ENCODE measurements around the gene FHIT.

FHIT gene

DNA sequence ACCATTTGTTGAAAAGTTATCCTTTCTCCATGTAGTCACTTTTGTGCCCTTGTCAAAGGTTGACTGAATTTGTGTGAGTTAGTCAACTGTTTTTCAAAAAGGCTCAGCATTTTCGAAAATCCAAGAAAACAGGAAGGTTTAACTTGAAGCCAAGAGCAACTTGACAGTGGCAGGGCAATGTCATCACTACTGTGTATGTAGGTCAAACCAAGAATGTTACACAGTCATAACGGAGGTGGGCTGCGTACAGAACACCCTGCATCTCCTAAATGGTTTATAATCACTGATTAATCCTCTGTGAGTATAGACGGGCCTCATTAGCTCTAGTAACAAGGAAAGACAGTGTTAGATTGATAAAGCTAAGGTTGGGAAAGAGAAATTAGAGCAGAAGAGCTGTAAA, 1064.9 kb downstream of the FHIT start:
- FAIRE-seq (no peak), DNase-seq (ENCODE audit: low spot score) (no peak)

- FAIRE-seq = no peak
- no peak for DNase-seq (ENCODE audit: low spot score)
Measured at GRCh38 chr3:60185161-60185560, 1066.1 kb downstream of the FHIT start.

- FAIRE-seq (no peak), DNase-seq (ENCODE audit: low spot score) (no peak)
Measured at GRCh38 chr3:60182697-60183096, 1068.6 kb downstream of the FHIT start.

DNA sequence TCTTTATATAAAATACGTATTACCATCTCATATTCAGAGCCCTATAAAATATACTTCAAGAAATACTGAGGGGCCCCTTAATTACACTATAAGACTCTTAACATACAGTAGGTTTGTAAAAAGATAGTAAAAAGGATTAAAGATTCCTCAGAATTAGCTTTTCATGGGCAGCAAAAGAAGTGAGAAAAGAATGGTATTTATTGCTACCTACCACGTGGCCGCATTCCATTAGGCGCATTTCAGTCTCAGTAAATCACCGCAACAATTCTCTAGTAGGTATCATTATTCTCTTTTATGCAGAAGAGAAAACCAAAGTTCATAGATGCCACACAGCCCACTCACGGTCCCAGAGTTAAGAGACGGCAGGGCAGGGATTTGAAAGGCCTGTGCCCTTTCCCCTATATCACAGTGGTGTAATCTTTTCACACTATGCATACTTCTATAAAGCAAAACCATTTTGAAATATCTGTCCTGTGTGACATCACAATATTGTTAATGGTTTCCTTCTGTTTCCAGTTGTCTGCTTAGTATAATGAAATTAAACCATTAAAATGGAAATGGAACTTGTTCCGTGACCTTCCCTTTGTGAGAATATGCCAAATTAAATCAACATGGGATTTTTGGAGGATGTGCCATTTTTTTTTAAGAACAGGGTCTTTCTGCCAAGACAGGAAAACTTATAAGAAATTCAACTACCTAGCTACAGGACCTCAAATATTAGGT, 1072.2 kb downstream of the FHIT start:
- FAIRE-seq = no peak

DNA sequence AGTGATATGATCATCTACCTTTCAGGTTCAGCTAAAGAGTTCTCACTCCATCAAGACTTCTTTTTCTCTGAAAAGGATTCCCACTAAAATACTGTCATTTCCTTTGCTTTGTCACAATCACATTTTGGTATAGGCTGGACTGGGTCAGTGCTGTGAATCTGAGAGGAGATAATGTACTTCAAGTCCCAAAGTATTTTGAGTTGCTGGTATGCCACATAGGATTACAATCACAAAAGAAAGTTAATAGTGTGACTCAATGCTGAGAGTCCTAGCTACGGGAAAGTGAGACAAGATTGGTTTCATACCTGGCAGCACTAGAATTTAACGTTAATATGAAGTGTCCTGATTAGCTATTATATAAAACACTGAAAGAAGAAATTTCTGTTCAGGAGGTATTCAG, 1073.5 kb downstream of the FHIT start:
- FAIRE-seq (no peak), DNase-seq (ENCODE audit: low spot score) (no peak)

More for the DNA sequence above, 1072.2 kb downstream of the FHIT start:
- DNase-seq (ENCODE audit: low spot score) = no peak

DNA sequence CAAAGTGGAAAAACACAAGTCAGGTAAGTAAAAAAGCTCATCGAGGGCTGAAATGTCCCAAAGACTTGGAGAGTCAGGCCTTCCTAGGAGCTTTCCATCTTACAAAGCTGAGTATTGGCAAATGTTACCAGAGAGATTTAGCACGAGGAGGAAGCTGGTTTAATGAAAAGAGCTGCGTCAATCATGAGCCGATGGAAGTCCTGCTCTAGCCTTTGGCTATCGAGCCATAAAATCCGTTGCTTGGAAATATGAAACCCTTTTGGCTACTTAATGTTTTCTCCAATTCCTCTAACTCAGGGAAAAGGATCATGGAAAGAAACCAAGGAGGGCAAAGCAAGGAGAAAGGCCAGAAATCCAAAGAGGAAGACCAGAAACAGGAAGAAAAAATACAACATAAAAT, 1074.6 kb downstream of the FHIT start:
- FAIRE-seq = no peak
- DNase-seq (ENCODE audit: low spot score) = no peak

GRCh38 chr3:60175680-60176079, 1075.6 kb downstream of the FHIT start:
- FAIRE-seq (no peak), DNase-seq (ENCODE audit: low spot score) (no peak)

DNA sequence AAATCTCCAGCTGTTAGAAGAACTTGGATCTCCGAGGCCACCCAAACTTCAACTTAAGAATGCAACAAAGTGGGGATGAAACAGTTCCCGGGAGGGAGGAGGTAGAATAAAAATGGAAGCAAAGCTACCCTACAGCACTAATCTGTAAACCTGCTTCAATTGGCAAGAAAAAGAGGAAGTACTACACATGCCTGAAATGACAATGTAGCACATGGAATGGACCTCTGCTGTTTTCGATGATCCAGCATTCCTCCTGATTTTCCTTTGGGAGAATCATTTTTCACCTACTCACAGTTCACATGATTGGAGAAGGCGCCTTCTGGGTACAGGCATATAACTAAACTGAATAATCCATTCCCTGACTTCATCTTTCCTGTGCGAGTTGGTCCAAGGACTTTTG, 1081.5 kb downstream of the FHIT start:
- FAIRE-seq = no peak
- no peak for DNase-seq (ENCODE audit: low spot score)

DNA sequence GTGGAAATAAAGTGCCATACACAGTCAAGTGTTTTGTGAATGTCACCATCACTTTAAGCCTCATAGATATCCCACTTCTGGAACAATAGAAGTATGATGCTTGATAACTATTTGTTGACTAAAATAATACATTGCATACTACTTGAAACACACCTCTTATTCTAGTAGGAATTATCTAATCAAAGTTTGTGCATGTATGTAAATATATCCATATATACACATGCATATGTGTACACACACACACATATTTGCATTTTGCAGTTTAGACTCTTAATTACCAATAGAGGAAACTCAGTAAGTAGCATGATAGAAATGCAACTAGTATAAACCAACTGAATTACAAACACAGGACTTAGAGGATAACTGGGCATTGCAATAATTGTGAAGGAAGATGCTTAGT, 1084.1 kb downstream of the FHIT start:
- DNase-seq (ENCODE audit: low spot score) (no peak), FAIRE-seq (no peak)

DNA sequence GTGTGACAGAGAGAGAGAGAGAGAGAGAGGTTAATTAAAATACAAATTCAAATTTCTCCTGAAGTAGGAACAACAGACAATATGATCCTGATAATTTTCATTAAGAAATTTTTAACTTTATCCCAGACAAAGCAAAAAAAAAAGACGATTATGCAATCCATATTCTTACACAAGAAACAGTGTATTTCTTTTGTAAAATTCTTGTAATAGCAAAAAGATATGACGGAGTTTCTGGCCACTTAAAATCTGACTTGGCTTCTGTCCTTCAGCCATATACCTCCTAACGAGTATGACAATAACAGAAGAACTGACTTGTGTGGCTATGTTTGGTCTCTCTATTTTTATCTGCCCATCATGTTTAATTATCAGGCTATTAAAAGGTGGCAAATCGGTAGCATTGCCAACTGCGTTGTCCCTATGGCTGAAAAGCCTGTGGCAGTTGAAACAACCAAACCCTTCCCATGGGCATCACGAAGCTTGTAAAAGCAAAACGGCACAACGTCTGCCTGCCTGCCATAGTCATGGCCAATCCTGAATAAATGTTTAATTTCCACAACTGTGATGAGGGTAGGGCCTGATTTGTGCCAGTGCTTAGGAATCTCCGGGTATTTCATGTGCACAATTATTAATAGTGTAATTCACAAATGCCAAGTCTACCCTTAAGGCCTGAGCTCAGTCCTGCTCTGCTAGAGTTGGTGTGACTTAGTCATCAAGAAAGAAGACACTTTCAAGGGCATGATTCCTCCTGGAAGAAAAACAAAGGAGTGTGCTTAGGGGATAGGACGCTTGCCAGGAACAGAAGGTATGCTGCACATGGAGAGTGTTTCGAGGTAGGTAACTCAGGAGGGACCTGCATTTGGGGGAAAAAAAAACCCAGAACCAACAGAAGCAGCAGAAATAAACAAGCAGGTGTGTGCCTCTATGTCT, 1090.2 kb downstream of the FHIT start:
- DNase-seq (ENCODE audit: low spot score) = no peak
- no peak for FAIRE-seq

- DNase-seq (ENCODE audit: low spot score) (no peak), FAIRE-seq (no peak)
Measured at GRCh38 chr3:60160111-60160821, 1091.0 kb downstream of the FHIT start.

- FAIRE-seq (no peak), DNase-seq (ENCODE audit: low spot score) (no peak)
Measured at GRCh38 chr3:60158035-60158434, 1093.2 kb downstream of the FHIT start.

DNA sequence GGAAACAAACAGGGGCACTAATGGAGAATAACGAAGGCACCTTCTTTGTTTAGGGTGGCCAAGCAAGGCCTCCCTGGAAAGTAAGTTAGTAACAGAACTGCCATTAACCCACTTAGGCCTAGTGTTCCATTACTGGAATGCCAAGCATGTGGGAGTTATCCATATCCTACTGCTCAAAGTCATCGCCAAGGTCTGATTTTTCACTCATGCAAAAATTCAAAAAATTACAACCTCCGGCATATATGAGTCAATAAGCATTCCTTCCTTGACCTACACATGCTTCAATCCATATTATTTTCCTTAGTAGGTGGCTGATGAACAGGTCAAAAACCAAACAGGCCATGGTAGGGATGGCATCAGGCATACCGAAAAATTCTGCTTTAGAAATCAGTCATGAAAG, 1097.2 kb downstream of the FHIT start:
- no peak for DNase-seq (ENCODE audit: low spot score)
- FAIRE-seq = no peak

- no peak for DNase-seq (ENCODE audit: low spot score)
- FAIRE-seq = no peak
Measured at GRCh38 chr3:60153221-60153999, 1097.8 kb downstream of the FHIT start.

DNA sequence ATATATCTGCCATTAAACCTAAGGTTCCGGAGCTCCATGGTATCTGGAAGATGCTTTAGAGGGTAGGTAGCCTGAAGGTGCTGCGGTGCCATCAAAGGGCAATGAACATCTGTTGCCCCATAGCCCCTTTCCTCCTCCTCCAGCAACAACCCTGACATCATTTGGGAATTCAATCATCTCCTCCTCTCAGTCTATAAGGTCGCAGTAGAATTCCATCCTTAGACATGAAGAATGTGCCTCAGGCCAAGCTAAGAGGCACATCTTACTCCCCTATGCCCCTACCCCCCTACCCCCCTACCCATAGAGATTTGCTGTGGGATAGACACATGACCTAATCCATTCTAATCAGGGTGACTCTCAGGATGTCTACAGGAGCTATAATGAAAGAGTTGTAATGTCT, 1101.8 kb downstream of the FHIT start:
- no peak for FAIRE-seq
- DNase-seq (ENCODE audit: low spot score) = no peak

- DNase-seq (ENCODE audit: low spot score) = no peak
- FAIRE-seq = no peak
Measured at GRCh38 chr3:60147249-60147950, 1103.9 kb downstream of the FHIT start.

- DNase-seq (ENCODE audit: low spot score) = no peak
- FAIRE-seq = no peak
Measured at GRCh38 chr3:60146121-60146520, 1105.1 kb downstream of the FHIT start.

- no peak for DNase-seq (ENCODE audit: low spot score)
- FAIRE-seq = no peak
Measured at GRCh38 chr3:60144071-60144470, 1107.2 kb downstream of the FHIT start.

DNA sequence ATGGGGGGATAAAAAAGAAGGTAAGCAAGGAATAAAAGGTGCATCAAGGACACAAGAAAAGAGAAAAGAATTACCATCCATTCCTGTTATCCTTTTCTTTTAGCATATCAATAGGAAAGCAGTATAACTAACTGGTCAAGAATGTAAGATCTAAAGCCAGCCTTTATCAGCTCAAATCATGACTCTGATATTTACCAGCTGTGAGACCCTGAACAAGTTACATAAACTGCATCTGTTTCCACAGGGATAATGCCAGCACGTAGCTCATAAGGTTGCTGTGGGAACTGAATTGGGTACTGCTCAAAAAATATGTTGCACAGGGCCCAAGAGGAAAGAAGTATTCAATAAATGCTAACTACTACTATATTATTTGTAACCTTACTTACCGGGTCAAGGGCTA, 1109.2 kb downstream of the FHIT start:
- DNase-seq (ENCODE audit: low spot score) = no peak
- FAIRE-seq = no peak

- no peak for FAIRE-seq
- no peak for DNase-seq (ENCODE audit: low spot score)
Measured at GRCh38 chr3:60140160-60140559, 1111.1 kb downstream of the FHIT start.

GRCh38 chr3:60136601-60137000, 1114.7 kb downstream of the FHIT start:
- no peak for FAIRE-seq

More at GRCh38 chr3:60136601-60137000, 1114.7 kb downstream of the FHIT start:
- no peak for DNase-seq (ENCODE audit: low spot score)

All from RCC 7860 (cell line).